ENCODE measurements around the gene AFF3. TPM values are rescaled to one million over a fixed set of nuclear protein-coding genes. Genes with fewer than 3 reads are reported as not detected.

The AFF3 gene
- total RNA-seq, 1 experiment from 2014 or later = not detected

DNA sequence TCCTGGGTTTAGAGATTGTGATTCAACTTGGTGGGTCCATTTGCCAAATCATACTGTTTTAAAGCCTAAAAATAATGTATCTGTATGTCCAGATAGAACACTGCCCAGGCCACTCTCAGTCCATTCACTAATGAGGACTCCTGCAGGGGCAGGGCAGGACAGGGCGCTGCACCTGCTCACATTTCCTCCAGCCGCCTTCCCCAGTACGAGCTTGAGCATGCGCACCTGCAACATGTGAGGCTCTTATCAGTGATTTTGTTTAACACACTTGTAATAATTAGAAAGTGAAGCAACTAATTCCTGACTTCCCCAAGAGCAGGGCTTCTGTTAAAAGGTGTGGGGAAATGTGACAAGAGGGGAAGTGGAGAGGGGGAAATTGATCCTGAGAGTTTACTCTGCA, 89.7 kb downstream of the AFF3 start:
- Histone ChIP-seq H3K27ac (no peak overlapping the region), H3K4me1 (replicated peaks; ENCODE audit: insufficient read depth) (no peaks in the 10 kb centered on the region), H4K20me1 (ENCODE audit: insufficient read depth) (no peaks in the 10 kb centered on the region), H3K4me2 (no peak overlapping the region), H3K4me3 (no peak overlapping the region), H3K27me3 (ENCODE audit: insufficient read depth, low read depth) (peaks cover 54% of the 10 kb centered on the region), H3K9me2 (ENCODE audit: insufficient read depth) (no peaks in the 10 kb centered on the region), H3K79me2 (ENCODE audit: low read depth) (no peaks in the 10 kb centered on the region), H3F3A (ENCODE audit: insufficient read depth, low read depth) (no peaks in the 10 kb centered on the region), H2AFZ (no peak overlapping the region), H3K36me3 (ENCODE audit: low read depth) (no peaks in the 10 kb centered on the region), H3K9me3 (ENCODE audit: insufficient read depth, low read depth) (no peaks in the 10 kb centered on the region)
- ChIA-PET CTCF (no interaction called here), POLR2A (ENCODE audit: unreplicated experiment) (no interaction called here)
- intact Hi-C loops (cut with micrococcal nuclease; ENCODE audit: unreplicated experiment) = no loop called here
- TF ChIP-seq, protein P1, sequence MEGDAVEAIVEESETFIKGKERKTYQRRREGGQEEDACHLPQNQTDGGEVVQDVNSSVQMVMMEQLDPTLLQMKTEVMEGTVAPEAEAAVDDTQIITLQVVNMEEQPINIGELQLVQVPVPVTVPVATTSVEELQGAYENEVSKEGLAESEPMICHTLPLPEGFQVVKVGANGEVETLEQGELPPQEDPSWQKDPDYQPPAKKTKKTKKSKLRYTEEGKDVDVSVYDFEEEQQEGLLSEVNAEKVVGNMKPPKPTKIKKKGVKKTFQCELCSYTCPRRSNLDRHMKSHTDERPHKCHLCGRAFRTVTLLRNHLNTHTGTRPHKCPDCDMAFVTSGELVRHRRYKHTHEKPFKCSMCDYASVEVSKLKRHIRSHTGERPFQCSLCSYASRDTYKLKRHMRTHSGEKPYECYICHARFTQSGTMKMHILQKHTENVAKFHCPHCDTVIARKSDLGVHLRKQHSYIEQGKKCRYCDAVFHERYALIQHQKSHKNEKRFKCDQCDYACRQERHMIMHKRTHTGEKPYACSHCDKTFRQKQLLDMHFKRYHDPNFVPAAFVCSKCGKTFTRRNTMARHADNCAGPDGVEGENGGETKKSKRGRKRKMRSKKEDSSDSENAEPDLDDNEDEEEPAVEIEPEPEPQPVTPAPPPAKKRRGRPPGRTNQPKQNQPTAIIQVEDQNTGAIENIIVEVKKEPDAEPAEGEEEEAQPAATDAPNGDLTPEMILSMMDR (conservative IDR thresholded peaks at IDR 0.05) = no peak
- DNase-seq = no peak
- BruUV-seq (replicated peaks) = no TSS peak

DNA sequence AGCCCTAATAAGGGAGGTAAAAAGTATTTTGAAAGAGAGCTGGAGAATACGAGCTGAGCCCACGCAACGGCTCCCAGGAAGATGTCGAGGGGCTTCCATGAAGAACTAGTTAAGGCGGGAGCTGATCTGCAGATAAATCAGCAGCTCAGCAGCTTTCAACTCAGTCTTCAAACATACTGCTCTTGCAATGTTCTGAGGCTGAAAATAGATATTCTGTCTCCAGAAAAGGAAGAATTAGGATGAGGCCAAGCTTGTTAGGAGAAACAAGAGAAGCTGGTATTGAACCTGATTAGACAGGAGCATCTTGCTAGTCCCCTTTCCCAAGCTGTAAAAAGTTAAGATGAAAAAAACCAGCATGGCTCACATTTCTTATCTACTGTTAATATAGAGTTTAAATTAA, 91.1 kb downstream of the AFF3 start:
- no peak overlapping the region for H3K4me2 ChIP-seq
- H4K20me1 ChIP-seq (ENCODE audit: insufficient read depth) = no peaks in the 10 kb centered on the region
- no peaks in the 10 kb centered on the region for H3K79me2 ChIP-seq (ENCODE audit: low read depth)
- H3F3A ChIP-seq (ENCODE audit: insufficient read depth, low read depth) = no peaks in the 10 kb centered on the region
- DNase-seq = no peak
- BruUV-seq (replicated peaks) = no TSS peak
- ChIA-PET CTCF (no interaction called here), POLR2A (ENCODE audit: unreplicated experiment) (no interaction called here)
- intact Hi-C loops (cut with micrococcal nuclease; ENCODE audit: unreplicated experiment) = no loop called here
- H3K9me2 ChIP-seq (ENCODE audit: insufficient read depth) = no peaks in the 10 kb centered on the region
- H2AFZ ChIP-seq = no peak overlapping the region
- no peaks in the 10 kb centered on the region for H3K4me1 ChIP-seq (replicated peaks; ENCODE audit: insufficient read depth)
- TF ChIP-seq, protein P1 (conservative IDR thresholded peaks at IDR 0.05) = no peak
- no peak for TF ChIP-seq EZH2 (IDR thresholded peaks at IDR 0.05; ENCODE audit: low read depth)
- H3K27me3 ChIP-seq (ENCODE audit: insufficient read depth, low read depth) = peaks cover 66% of the 10 kb centered on the region
- H3K9me3 ChIP-seq (ENCODE audit: insufficient read depth, low read depth) = no peaks in the 10 kb centered on the region
- no peak overlapping the region for H3K4me3 ChIP-seq
- no peaks in the 10 kb centered on the region for H3K36me3 ChIP-seq (ENCODE audit: low read depth)
- no peak overlapping the region for H3K27ac ChIP-seq

DNA sequence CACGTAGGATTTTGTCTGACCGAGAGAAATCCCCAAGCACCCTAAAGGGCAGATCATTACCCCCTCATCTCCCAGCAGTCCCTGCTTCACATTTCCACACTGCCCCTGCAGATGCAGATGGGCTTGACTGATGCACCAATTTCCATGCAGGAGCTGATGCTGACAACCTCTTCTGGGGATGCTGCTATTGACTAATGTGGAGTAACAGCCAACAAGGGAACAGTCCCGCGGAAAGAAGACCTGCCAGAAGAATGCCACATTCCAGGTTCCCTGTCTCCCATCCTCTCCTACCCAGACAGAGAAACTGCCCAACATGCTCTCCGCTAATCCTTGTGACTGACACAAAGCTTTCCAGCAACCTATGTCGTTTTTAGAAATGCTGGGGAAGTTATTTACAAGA, 91.7 kb downstream of the AFF3 start:
- Histone ChIP-seq H2AFZ (no peak overlapping the region), H3K4me3 (no peak overlapping the region), H3K4me2 (no peak overlapping the region), H3K36me3 (ENCODE audit: low read depth) (no peaks in the 10 kb centered on the region), H4K20me1 (ENCODE audit: insufficient read depth) (no peaks in the 10 kb centered on the region), H3K9me2 (ENCODE audit: insufficient read depth) (no peaks in the 10 kb centered on the region), H3K27ac (no peak overlapping the region), H3K9me3 (ENCODE audit: insufficient read depth, low read depth) (no peaks in the 10 kb centered on the region), H3K79me2 (ENCODE audit: low read depth) (no peaks in the 10 kb centered on the region), H3K27me3 (ENCODE audit: insufficient read depth, low read depth) (peaks cover 72% of the 10 kb centered on the region), H3K4me1 (replicated peaks; ENCODE audit: insufficient read depth) (no peaks in the 10 kb centered on the region), H3F3A (ENCODE audit: insufficient read depth, low read depth) (no peaks in the 10 kb centered on the region)
- ChIA-PET POLR2A (ENCODE audit: unreplicated experiment) (no interaction called here), CTCF (no interaction called here)
- BruUV-seq (replicated peaks) = no TSS peak
- TF ChIP-seq, protein P1 (conservative IDR thresholded peaks at IDR 0.05) = no peak
- TF ChIP-seq EZH2 (IDR thresholded peaks at IDR 0.05; ENCODE audit: low read depth) = no peak
- DNase-seq = no peak
- intact Hi-C loops (cut with micrococcal nuclease; ENCODE audit: unreplicated experiment) = no loop called here

Measured in PC-9 (cell line).